OCI-LY1 (cell line): Measurements from ENCODE around the gene OR2T11.

Experiments used
- H2AFZ ChIP-seq: fragments of 200-600 bp; sonication (generic), shearing (Covaris generic); 2 replicates; pipeline ENCODE4 v1.6.0; 2014; ENCODE audit warnings: antibody characterized with exemption, mild to moderate bottlenecking, low read length
- H3F3A ChIP-seq: fragments of 200-600 bp; sonication (generic), shearing (Covaris generic); 2 replicates; pipeline ENCODE4 v1.6.0; 2014; ENCODE audit warnings: mild to moderate bottlenecking, antibody characterized with exemption, low read length, moderate library complexity; ENCODE audit not compliant: insufficient read depth
- H3K27ac ChIP-seq: fragments of 200-600 bp; sonication (generic); 2 replicates; pipeline ENCODE4 v1.5.1; 2014; ENCODE audit warnings: low read length, mixed run types, mild to moderate bottlenecking, low read depth; ENCODE audit not compliant: poor library complexity, severe bottlenecking
- H3K27me3 ChIP-seq: fragments of 200-600 bp; sonication (generic); 2 replicates; pipeline ENCODE4 v1.6.0; 2014; ENCODE audit warnings: antibody characterized with exemption, mild to moderate bottlenecking, low read length, moderate library complexity; ENCODE audit not compliant: insufficient read depth
- H3K36me3 ChIP-seq: fragments of 200-600 bp; sonication (generic); 2 replicates; pipeline ENCODE4 v1.6.1; 2014; ENCODE audit warnings: mild to moderate bottlenecking, antibody characterized with exemption, low read length, moderate library complexity, mixed read lengths; ENCODE audit not compliant: insufficient read depth
- H3K4me1 ChIP-seq: fragments of 200-600 bp; sonication (generic); 2 replicates; pipeline ENCODE4 v1.5.1; 2014; ENCODE audit warnings: mild to moderate bottlenecking, low read length, moderate library complexity; ENCODE audit not compliant: insufficient read depth, severe bottlenecking
- H3K4me2 ChIP-seq: fragments of 200-600 bp; sonication (generic), shearing (Covaris generic); 2 replicates; pipeline ENCODE4 v1.6.1; 2014; ENCODE audit warnings: low read length
- H3K4me3 ChIP-seq: fragments of 200-600 bp; sonication (generic); 2 replicates; pipeline ENCODE4 v1.5.1; 2014; ENCODE audit warnings: low read length, low read depth, mild to moderate bottlenecking, mixed read lengths; ENCODE audit not compliant: poor library complexity, severe bottlenecking
- H3K79me2 ChIP-seq: fragments of 200-600 bp; shearing (Covaris generic); 2 replicates; pipeline ENCODE4 v1.6.1; 2016; ENCODE audit warnings: mixed run types, low read length, mixed read lengths; ENCODE audit not compliant: insufficient read depth
- H3K9ac ChIP-seq: fragments of 200-600 bp; sonication (generic), shearing (Covaris generic); 2 replicates; pipeline ENCODE4 v1.6.1; 2014; ENCODE audit warnings: mild to moderate bottlenecking, low read length, mixed read lengths
- H3K9me2 ChIP-seq: fragments of 200-600 bp; sonication (generic), shearing (Covaris generic); 2 replicates; pipeline ENCODE4 v1.6.1; 2014; ENCODE audit warnings: low read depth, mild to moderate bottlenecking, low read length, mixed read lengths
- H3K9me3 ChIP-seq: fragments of 200-600 bp; shearing (Covaris generic); 2 replicates; pipeline ENCODE4 v1.6.1; 2014; ENCODE audit warnings: low read length, mixed read lengths
- H4K20me1 ChIP-seq: fragments of 200-600 bp; sonication (generic), shearing (Covaris generic); 2 replicates; pipeline ENCODE4 v1.6.0; 2016; ENCODE audit warnings: mild to moderate bottlenecking, low read length; ENCODE audit not compliant: insufficient read depth
- CTCF ChIP-seq: fragments of 200-600 bp; sonication (generic), shearing (Covaris generic); IDR thresholded peaks from 2 replicates; pipeline ENCODE4 v1.5.1; 2017; ENCODE audit warnings: mild to moderate bottlenecking, antibody characterized with exemption, low read length, moderate library complexity, mixed read lengths
- EZH2 ChIP-seq: fragments of 200-600 bp; sonication (generic), shearing (Covaris generic); IDR thresholded peaks from 2 replicates; pipeline ENCODE4 v1.8.0; 2017; ENCODE audit warnings: borderline replicate concordance, mixed run types, mild to moderate bottlenecking, antibody characterized with exemption, low read length, moderate library complexity, mixed read lengths

The OR2T11 gene

GRCh38 chr1:248593226-248593625 is 41.7 kb downstream of the OR2T11 start:
- H3K4me1 ChIP-seq = no peaks in the 10 kb centered on the region
- no peak overlapping the region for H2AFZ ChIP-seq
- H3K27ac ChIP-seq = no peak overlapping the region
- no peak overlapping the region for H3K9ac ChIP-seq
- H3K9me2 ChIP-seq = no peaks in the 10 kb centered on the region
- no peaks in the 10 kb centered on the region for H3K27me3 ChIP-seq
- no peaks in the 10 kb centered on the region for H3K79me2 ChIP-seq
- H4K20me1 ChIP-seq = no peaks in the 10 kb centered on the region
- H3F3A ChIP-seq = no peaks in the 10 kb centered on the region
- no peak for TF ChIP-seq CTCF
- no peak for TF ChIP-seq EZH2
- H3K4me3 ChIP-seq = no peak overlapping the region
- no peak overlapping the region for H3K4me2 ChIP-seq
- no peaks in the 10 kb centered on the region for H3K9me3 ChIP-seq
- H3K36me3 ChIP-seq = no peaks in the 10 kb centered on the region

DNA sequence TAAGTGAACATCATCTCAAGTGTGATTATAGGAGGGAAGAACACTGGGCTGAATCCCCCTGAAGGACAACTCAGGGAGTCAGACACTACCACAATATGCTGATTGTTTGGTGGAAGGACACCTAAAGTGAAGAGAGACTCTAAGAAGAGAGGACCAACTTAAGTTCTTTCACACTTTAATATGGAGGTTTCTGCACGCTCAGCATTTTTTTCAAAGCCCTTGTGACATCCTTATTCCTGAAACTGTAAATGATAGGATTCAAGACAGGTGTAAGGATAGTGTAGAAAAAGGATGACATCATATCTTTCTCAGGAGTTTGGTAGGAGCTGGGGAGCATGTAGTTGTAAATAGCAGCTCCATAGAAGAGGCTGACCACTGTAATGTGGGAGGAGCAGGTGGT is 42.2 kb downstream of the OR2T11 start:
- no peak overlapping the region for H3K27ac ChIP-seq
- H3K79me2 ChIP-seq = no peaks in the 10 kb centered on the region
- no peaks in the 10 kb centered on the region for H3K36me3 ChIP-seq
- H3K4me1 ChIP-seq = no peaks in the 10 kb centered on the region
- H3F3A ChIP-seq = no peaks in the 10 kb centered on the region
- TF ChIP-seq EZH2 (no peak), CTCF (no peak)
- H3K9ac ChIP-seq = no peak overlapping the region
- H3K27me3 ChIP-seq = no peaks in the 10 kb centered on the region
- no peaks in the 10 kb centered on the region for H3K9me2 ChIP-seq
- H2AFZ ChIP-seq = no peak overlapping the region
- H3K4me3 ChIP-seq = no peak overlapping the region
- H3K4me2 ChIP-seq = no peak overlapping the region
- no peaks in the 10 kb centered on the region for H4K20me1 ChIP-seq
- H3K9me3 ChIP-seq = no peaks in the 10 kb centered on the region

- no peaks in the 10 kb centered on the region for H3K9me3 ChIP-seq
- H3K4me1 ChIP-seq = no peaks in the 10 kb centered on the region
- TF ChIP-seq CTCF (no peak), EZH2 (no peak)
- no peak overlapping the region for H3K4me2 ChIP-seq
- H2AFZ ChIP-seq = no peak overlapping the region
- H3K36me3 ChIP-seq = no peaks in the 10 kb centered on the region
- no peak overlapping the region for H3K27ac ChIP-seq
- H3F3A ChIP-seq = no peaks in the 10 kb centered on the region
- H3K79me2 ChIP-seq = no peaks in the 10 kb centered on the region
- no peak overlapping the region for H3K9ac ChIP-seq
- no peaks in the 10 kb centered on the region for H3K9me2 ChIP-seq
- no peaks in the 10 kb centered on the region for H4K20me1 ChIP-seq
- H3K27me3 ChIP-seq = no peaks in the 10 kb centered on the region
- no peak overlapping the region for H3K4me3 ChIP-seq
Measured at GRCh38 chr1:248590055-248590454, 44.8 kb downstream of the OR2T11 start.
